Midbrain (tissue), 1 donor: ENCODE data around the gene FAM222A.
A peak's percentile ranks its signal among the peaks of the same experiment; 100 is the strongest.

Experiments
- DNase-seq: peaks from one replicate; lab custom pipeline; 2025; lab: John Stamatoyannopoulos, UW

The FAM222A gene

DNA sequence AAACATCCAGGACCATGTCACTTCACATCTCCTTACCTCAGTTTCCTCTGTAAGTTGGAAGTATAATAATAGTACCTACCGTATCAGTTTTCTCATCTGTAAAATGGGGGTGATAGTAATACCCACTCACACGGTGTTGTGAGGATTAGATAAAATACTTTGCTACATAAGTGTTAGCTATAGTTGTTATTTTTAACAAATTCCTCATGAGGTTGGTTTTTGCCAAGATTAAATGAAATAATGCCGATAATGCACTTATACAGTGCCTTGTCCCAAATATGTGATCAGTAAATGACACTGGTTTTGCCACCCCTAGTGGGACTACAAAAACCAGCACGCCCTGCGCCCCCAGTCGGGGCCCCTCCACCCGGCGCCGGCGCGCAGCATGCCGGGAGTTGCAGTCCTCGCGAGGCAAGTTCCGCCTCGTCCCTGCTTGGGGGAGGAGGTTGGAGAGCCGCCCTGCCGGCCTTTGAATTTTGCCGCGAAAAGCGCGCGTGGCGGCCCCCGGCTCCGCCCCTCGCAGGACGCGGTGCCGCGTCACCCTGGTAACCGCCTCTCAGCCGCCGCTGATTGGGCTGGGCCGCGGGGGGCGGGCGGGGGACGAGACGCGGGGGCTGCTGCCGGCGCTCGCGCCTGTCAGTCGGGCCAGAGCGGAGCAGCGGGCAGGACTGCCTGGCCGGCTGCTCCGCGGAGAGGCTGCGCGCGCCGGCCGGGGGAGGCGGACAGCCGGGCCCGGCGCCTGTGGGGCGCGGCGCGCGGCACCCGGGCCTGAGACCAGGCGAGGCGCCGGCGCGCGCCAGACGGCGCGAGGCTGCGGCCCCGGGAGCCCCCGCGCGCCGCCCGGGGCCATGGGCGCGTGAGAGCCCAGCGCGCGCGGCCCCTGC, at the start of gene FAM222A:
FAM222A (plus strand) TSS at position 639 of the 884 bp plus-strand sequence. CDS start 30,322 bp downstream, outside the sequence.
- peak; percentile 99 for DNase-seq

DNA sequence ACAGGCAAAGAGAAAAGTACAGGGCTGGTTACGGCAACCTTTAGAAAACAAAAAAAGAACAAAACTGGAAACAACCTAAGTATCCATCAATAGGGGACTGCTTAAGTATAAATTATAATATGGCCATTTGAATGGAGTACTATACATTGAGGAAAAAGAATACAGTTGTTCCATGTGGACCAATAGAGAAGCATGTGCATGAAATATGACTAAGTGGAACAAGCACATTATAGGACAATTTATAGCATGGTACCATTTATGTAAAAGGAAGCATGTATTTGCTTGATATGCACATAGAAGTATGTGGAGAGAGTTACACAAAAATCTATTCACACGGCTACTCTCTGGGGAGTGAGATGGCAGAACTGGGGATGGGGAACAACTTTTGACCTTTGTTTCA, 49.2 kb upstream of the FAM222A start:
- no peak for DNase-seq

DNA sequence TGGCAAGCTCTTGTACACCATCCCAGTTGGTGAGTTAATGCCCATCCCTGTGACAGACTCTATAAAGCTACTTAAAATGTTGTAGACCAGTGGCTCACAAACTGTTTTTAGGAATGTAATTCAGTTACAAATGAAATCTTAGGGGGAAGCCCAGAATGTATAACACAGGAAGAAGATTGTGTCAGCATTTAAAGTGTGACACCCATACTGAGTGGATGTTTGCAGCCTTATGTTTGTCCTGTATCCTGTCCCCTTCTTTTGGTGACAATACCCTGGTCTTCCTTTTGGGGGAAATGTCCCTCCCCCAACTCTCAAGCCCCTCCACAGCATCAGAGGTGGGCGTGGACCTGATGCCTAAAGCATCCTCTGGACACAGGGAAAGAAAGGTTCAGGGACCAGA, 47.6 kb upstream of the FAM222A start:
- DNase-seq, result no peak

DNA sequence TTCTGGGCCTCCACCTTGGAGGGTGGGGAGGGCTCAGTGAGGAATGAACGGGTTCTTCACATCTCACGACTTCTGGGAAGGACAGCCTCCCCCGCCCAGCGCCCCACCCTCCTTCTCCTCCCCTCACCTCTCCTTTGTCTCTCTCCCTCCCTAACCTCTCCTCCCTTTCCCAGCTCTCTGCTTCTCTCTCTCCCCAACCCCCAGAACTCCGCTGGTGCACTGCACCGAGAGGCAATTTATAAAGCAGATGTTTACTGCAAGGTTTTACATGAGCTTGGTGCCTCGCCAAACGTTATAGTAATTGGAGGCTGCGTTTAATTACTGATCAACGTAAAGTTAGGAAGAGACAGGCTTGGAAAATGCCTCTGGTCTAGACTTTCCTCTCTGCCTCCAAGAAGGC, 42.9 kb upstream of the FAM222A start:
- DNase-seq, result no peak

DNA sequence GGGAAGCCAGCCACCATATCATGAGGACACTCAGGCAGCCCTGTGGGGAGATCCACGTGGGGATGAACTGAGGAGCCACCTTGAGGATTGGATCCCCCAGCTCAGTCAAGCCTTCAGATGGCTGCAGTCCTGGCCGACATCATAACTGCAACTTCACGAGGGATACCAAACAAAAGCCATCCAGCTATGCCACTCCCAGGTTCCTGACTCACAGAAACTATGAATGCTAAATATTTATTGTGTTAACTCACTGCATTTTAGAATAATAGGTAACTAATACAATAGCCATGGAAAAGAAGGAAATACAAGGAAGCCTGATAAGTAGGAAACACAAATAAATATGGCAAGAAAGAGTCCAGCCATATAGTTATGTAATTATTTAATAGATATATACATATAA, 42.1 kb upstream of the FAM222A start:
- DNase-seq, result no peak

DNA sequence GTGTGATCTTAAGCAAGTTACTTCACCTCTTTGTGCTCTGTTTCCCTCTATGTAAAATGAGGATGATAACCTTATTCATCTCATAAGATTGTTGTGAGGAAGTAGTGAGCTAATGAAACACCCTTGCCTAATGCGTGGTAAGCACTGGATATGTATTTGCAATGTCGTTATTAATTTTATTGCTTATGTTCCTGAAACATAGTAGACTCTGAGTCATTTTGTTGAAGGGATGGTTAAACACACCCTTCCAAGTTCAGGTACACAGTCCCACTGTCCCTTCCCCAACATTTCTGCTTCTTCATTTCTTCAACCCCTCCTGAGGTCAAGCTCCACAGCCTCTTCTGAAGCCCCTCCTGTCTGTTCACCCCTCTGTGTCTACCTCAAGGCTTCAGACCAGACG, 40.2 kb upstream of the FAM222A start:
- no peak for DNase-seq

DNA sequence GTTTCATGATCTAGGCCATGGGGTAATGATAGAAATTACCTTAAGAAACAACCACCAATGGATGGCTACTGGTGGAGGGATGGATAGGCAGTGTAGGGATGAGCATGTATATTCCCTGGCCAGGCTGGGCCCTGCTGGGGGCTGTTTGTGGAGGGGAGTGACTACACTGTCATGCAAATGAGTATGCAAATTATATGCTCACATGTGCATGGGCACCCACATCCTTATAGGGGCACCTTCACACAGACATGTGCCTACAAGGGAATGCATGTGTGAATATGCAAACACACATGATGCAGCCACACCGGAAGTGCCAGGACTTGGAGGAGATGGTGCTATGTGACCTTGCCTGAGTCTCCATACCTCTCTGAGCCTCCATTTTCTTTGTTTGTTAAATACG, 39.7 kb upstream of the FAM222A start:
- no peak for DNase-seq

DNA sequence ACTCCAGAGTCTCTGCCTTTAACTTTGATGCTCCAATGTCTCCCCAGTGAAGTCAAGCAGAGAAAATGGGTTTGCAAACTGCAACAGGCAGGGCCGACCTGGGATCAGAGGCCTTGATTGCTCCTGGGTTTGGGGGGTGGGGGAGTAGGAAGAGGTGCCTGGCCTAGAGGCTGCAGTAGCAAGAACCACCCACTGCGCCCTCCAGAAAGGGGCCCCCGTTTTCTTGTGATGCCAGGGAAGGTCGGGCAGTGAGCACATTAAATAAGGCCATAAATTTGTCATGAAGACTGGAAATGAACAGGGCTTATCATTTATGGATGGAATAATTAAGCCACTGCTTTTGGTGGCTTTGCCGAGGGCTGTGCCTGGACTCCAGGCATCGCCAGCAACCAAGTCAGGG, 38.2 kb upstream of the FAM222A start:
- no peak for DNase-seq

DNA sequence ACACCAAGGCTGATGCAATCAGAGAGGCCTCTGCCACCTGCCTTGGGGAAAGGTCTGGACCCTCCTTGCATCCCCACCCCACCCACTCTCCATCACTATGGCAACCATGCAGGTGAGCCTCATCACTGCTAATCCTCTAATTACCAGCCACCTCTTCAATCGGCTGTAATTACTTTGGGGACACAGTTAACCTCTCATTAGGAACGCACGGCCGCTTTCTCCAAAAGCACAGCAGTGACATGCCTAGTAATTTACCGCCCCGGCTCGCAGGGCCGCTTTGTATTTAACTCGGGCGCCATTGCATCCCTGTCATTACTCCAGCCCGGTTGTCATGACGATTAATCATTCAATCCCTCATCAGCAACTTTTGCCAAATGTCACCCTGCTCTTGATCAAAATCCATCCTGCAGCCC, 36.3 kb upstream of the FAM222A start:
- no peak for DNase-seq

DNA sequence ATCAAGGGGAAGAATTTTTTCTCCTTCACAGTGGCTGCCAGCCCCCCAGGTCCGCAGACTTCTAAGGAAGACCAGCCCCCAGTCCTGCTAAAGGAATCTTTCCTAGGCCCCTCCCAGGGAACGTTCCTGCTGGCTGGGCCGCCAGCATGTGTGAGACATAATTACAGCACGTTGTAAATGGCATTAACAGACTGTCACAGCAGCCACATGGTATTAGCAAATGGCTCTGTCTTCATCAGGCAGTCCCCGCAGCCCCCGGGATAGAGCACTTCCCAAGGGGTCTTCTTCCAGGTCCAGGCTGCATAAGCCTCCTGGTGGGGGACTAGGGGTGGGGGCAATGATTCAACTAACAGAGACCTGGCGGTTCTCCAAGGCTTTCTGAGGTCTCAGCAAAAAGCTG, 34.9 kb upstream of the FAM222A start:
- DNase-seq, result no peak

DNA sequence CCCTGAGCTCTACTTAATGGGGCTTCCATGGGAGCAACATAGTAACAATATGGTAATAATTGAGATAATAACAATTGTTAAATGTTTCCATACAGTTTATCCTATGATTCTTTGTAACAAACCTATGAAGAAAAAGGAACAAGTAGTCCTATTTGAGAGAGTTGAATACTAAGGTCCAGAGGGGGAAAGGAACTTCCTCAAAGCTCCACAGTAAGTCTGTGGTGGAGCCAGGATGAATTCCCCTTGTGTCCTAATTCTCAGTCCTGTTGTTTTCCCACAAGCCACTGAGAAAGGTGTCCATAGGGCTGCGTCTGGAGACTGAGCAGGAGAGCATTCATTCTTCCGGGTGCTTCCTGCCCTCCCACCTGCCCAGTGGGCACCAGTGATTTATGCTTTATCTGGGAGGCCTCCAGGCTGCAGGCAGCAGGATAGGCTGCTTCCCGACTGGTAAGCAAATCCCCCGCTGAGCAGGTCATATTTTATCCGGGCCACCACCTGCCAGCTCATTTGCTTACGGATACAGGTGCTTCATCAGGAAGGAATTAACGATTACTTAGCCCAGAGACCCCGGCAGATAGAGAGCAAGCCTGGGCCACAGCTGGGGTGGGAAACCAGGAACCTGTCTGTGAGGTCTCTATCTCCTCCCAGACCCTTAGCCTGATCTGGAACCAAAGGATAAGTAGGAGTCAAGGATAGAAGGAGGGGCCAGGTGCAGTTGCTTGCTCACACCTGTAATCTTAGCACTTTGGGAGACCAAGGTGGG, 33.9 kb upstream of the FAM222A start:
- no peak for DNase-seq

DNA sequence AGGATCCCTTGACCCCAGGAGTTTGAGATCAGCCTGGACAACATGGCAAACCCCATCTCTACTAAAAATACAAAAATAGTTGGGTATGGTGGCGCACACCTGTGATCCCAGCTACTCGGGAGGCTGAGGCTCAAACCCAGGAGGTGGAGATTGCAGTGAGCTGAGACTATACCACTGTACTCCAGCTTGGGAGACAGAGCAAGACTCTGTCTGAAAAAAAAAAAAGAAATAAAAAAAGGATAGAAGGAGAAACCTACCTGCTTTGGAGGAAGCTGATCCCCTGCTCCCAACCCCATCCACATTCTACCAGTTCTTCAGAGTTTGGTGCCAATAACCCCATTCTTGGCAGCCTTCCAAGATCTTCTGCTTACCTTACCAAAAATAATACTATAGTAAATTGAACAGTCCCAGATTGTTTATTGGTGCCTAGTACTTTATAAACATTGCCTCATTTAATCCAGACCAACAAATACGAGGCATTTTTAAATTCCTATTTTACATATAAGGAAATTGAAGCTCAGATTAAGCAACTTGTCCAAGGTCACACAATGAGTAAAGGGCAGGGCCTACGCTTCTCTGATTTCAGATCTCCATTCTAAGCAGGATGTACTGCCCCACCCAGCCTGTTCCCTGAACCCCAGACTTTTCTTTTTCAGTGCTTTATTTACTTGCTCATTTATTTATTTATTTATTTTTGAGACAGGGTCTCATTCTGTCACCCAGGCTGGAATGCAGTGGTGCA, 33.2 kb upstream of the FAM222A start:
- no peak for DNase-seq

DNA sequence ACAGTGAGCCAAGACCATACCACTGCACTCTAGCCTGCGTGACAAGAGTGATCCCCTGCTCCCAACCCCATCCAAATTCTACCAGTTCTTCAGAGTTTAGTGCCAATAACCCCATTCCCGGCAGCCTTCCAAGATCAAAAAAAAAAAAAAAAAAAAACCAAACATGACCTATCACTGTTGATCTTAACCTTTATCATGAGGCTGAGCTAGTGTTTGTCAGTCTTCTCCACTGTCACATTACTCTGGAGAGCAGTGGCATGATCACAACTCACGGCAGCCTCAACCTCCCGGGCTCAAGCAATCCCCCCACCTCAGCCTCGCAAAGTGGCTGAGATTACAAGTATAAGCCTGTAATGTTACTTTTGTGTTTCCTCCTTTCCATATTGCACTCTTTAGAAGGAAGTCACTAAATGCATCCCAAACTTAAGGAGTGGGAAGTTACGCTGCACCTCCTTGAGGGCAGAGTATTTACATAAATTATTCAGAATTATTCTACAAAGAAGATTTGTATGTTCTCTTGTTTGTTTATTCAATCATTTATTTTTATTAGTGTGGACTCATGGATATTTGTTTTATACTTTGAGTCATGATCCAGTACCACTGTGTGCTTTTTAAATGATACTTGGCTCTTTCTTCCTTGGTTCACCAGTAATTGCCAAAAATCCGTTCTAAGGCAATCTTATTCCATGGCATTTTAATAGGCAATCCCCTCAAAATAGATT, 31.5 kb upstream of the FAM222A start:
- DNase-seq, result no peak

DNA sequence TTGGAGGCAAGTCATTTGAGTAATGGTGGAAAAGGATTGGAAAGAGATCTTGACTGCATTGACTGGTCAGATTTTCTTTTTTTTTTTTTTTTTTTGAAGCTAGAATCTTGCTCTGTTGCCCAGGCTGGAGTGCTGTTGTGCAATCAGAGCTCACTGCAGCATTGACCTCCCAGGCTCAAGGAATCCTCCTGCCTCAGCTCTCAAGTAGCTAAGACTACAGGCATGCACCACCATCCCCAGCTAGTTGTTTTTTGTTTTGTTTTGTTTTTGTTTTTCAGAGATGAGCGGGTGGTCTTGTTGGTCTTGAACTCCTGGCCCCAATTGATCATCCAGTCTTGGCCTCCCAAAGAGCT, 30.9 kb upstream of the FAM222A start:
- no peak for DNase-seq

DNA sequence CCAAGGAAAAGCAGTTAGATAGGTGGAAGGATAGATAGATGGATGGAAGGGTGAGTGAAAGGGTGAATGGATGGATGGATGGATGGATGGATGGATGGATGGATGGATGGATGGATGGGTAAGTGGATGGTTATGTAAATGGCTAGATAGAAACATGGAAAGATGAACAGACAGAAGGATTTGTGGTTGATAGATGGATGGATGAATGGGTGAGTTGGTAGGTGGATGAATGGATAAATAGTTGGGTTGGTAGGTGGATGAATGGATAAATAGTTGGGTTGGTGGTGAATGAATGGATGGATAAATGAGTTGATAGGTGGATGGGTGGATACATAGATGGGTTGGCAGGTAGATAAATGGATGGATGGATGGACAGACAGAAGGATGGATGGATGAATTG, 30.3 kb upstream of the FAM222A start:
- no peak for DNase-seq

DNA sequence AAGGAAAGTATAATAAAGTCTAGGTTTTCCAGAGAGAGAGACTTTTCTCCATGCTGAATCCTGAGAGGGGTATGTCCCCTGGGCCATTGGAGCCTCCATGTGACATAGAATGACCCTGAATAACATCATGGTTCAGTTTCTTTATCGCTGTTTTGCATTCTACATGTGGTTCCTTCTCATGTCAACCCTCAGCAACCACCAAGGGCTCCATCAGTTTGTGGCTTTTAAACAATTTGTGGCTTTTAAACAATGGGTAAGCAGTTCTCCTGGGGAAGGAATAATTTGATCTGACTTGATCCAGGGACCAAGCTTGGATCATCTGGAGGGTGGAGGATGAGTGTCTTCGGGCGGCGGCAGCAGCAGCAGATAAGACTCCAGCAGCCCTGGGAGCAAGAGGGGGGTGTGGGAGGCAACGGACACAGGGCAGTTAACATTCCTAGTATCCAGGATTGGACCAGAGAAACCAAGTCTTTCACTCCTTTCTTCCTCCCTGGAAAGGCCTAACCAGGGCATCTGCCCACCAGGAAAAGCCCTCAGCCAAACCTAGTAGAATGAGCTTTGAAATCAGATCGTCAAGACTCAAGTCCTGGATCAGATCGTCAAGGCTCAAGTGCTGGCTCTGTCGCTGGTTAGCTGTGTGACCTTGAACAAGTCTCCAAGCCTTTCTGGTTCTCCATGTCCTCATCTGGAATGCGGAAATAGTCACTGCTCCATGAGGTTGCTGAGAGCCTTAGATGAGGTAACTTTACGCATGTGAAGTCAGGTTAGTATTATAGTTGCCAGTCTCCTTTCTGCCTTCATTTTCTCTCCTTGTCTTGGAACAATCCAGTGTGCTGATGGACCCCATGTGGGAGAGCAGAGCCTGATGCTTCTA, 27.8 kb upstream of the FAM222A start:
- DNase-seq, result no peak

DNA sequence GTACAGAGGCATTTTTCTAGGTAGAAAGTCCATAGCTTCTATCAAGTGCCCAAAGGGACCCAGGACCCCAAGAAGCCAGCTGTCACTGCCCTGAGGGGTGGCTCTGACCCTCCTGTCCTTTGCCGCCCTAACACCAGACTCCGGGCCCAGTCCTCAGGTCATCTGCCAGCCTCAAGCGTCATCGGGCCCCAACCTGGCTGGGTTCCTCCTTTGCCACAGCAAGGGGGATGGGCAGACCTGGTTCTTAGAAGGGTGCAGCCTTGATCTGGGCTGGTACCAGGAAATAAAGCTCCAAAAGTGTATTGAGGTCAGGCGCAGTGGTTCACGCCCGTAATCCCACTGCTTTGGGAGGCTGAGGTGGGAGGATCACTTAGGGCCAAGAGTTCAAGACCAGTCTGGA, 27.1 kb upstream of the FAM222A start:
- DNase-seq, result no peak

DNA sequence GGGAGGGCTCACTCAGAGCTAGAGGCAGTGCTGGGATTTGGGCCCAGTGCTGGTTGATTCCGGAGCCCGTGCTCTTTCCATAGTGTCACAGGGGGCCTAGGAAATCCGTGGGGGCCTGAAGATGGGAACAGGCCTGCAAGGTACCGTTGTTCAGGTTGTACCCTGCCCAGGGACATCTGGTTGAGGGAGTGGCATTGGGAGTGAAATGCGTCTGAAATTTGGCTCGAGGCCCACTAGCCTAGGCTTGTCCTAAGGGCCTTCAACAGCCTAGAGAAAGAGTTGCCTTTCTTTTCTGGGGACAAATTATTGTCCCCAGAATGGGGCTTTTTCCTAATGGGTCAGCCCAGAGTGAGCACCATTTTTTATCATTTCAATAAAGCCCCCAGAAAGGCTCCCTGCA, 26.4 kb upstream of the FAM222A start:
- DNase-seq, result no peak

DNA sequence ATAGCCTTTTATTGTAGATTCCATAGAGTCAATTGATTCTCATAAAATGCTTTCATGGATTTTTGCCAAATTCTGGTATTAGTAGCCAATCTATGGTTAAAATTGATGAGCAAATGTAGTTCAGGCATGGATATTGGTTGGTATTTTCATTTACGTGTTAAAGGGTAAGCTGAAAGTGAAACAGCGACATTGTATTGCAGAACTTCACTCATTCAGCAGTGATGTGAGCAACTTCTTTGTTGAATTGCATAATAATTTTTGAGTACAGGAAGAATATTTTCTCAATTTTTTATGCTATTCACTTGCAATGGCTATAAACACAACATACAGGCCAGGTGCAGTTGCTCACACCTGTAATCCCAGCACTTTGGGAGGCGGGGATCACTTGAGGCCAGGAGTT, 24.2 kb upstream of the FAM222A start:
- DNase-seq, result no peak

DNA sequence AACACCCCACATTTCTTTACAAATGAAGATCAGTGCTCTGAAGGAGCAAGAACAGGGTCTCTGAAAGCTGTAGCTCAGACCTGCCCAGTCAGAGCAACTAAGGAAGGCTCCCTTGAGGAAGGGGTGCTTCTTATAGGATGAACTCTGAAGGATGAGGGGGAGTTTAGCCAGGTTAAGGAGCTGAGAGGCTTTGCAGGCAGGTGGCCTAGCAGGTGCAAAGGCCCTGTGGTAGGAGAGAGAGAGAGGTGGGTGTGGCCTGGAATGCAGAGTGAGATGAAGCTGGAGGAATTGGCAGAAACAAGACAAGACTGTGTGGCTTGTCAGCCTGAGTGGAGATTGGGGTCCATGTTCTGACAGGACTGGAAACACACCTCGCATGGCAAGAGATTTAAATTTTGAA, 20.5 kb upstream of the FAM222A start:
- DNase-seq, result no peak
